A549 treated with RU486 at 1 μM for 4 hours (cell line): Measurements from ENCODE around the gene CBARP. TPM values are rescaled to one million over a fixed set of nuclear protein-coding genes. Genes with fewer than 3 reads are reported as not detected.

Source experiments
- total RNA-seq: library from RNA; stranded (reverse); fragments of 200-300 nt; extraction: Qiagen RNA extraction; gene quantifications from 5 replicates; pipeline ENCODE4 v1.2.3, GENCODE V29; 2022; ENCODE audit warnings: low read depth

The CBARP gene, protein sequence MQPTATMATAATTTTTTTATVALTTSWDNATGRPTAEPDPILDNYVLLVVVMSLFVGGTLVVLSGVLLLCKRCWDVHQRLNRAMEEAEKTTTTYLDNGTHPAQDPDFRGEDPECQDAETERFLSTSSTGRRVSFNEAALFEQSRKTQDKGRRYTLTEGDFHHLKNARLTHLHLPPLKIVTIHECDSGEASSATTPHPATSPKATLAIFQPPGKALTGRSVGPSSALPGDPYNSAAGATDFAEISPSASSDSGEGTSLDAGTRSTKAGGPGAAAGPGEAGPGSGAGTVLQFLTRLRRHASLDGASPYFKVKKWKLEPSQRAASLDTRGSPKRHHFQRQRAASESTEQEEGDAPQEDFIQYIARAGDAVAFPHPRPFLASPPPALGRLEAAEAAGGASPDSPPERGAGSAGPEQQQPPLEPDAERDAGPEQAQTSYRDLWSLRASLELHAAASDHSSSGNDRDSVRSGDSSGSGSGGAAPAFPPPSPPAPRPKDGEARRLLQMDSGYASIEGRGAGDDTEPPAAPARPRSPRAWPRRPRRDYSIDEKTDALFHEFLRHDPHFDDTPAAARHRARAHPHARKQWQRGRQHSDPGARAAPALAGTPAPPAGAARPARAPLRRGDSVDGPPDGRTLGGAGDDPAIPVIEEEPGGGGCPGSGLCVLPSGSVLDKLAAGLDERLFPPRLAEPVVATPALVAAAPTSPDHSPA
- 2.5 to 5.5 TPM (median 3.9 TPM) in 5 replicates for total RNA-seq

GRCh38 chr19:1237754-1238368, at the start of gene CBARP:
CBARP (minus strand) TSS chr19:1238005; CDS start chr19:1236100, 1,905 bp downstream.

GRCh38 chr19:1285737-1286360, 48.0 kb upstream of the CBARP start, which contains the start of gene EFNA2:
EFNA2 (plus strand) TSS chr19:1285873; CDS start chr19:1286169, 296 bp downstream.

GRCh38 chr19:1275260-1275975, 37.6 kb upstream of the CBARP start, which contains the start of gene FAM174C:
FAM174C (plus strand) TSS chr19:1275530; CDS start chr19:1275550, 20 bp downstream.

DNA sequence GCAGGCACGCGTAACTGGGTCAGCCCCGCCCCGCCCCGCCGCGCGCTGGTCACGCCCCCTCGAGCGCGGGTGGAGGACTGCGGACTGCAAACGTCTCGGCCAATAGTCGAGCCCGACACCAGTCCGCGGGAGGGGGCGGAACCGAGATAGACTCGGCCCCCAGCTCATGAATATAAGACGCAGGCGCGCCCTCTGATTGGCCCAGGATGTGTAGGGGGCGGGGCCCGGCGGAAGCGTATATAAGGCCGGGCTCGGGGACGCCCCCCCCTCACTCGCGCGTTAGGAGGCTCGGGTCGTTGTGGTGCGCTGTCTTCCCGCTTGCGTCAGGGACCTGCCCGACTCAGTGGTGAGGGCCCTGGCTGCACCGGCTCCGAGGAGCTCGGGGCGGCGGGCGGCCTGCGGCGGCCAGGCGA, 31.3 kb upstream of the CBARP start, which contains the start of gene CIRBP:
TSS of gene CIRBP (plus strand) at position 268 of the 413 bp plus-strand sequence. CDS start 1,602 bp downstream, outside the sequence.

DNA sequence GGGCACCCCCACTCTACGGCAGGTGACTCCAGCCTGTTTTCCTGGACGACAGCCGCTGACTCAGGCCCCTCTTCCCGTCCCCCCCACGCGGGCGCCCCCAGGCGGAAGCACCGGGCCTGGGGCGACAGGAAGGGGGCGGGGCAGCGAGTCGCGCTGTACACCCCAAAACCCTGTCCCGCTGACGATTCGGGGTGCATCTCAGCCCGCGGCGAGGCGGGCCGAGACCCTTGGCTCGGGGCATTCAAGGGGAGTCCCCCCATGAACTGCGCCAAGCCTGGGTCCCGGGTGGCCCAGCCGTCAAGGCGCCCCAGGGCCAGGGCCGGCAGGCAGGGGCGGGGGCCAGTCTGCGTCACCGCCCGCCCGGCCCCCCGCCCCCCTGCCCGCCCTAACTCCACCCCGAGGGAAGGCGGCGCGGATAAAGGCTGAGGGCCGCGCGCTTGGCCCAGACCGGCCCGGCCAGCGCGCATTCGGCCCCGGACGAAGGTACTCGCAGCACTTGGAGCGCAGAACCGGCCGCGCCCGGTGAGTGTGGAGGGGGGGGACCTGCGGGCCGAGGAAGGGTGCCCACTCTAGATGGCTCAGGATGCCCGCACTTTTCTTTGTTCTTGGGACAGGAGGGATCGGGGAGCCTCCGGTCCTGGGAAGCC, 10.5 kb upstream of the CBARP start, which contains the start of gene MIDN:
TSS of gene MIDN (plus strand) at position 445 of the 647 bp plus-strand sequence. CDS start 1,714 bp downstream, outside the sequence.

DNA sequence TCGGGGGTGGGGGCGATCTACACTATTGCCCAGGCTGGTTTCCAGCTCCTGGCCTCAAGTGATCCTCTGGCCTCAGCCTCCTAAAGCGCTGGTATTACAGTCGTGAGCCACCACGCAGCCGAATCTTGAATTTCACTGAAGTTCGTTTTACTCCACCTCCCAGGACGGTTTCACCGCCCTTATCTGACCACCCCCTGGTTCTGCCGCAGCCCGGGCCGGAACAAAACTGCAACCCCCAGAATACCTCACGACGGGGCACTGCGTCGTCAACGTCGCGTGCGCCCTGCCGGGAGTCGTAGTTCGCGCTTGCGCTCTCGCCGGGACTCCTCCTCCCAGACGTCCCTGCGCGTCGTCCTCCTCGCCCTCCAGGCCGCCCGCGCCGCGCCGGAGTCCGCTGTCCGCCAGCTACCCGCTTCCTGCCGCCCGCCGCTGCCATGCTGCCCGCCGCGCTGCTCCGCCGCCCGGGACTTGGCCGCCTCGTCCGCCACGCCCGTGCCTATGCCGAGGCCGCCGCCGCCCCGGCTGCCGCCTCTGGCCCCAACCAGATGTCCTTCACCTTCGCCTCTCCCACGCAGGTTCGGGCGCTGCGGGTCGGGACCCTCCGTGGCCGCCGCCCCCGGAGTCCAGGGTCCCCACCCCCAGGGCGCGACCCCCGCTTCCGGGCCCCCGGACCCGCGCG, 3.8 kb upstream of the CBARP start, which contains the start of gene ATP5F1D:
TSS of gene ATP5F1D (plus strand) at position 335 of the 679 bp plus-strand sequence. CDS start at position 435, 100 bp downstream.

GRCh38 chr19:1205114-1206099, 32.4 kb downstream of the CBARP start, which contains the start of gene STK11:
STK11 (plus strand) TSS chr19:1205778; CDS start chr19:1206914, 1,136 bp downstream.

Other genes with a start within 250 kb of the CBARP start
- 1.5 to 3.3 TPM (median 2.7 TPM) in 5 replicates for gene GRIN3B, start 237.6 kb downstream of the CBARP start, total RNA-seq
- gene TMEM259, start 216.9 kb downstream of the CBARP start, total RNA-seq, result 64.2 to 118 TPM (median 113 TPM) in 5 replicates
- gene RNU6-2, start 216.5 kb downstream of the CBARP start, total RNA-seq, result not detected in 5 replicates
- gene CNN2, start 211.4 kb downstream of the CBARP start, total RNA-seq, result 47.8 to 55.7 TPM (median 50.2 TPM) in 5 replicates
- 4.0 to 10.7 TPM (median 9.8 TPM) in 5 replicates for gene ABCA7, start 197.9 kb downstream of the CBARP start, total RNA-seq
- gene ARHGAP45, start 170.8 kb downstream of the CBARP start, total RNA-seq, result 0.93 to 2.5 TPM (median 2.2 TPM) in 5 replicates
- 201 to 251 TPM (median 240 TPM) in 5 replicates for gene POLR2E, start 142.6 kb downstream of the CBARP start, total RNA-seq
- 417 to 514 TPM (median 483 TPM) in 5 replicates for gene GPX4, start 134.0 kb downstream of the CBARP start, total RNA-seq
- 27.5 to 47.3 TPM (median 43.9 TPM) in 5 replicates for gene SBNO2, start 63.7 kb downstream of the CBARP start, total RNA-seq
- 29.9 to 41.2 TPM (median 38.4 TPM) in 5 replicates for gene STK11, start 32.2 kb downstream of the CBARP start, total RNA-seq
- 84.2 to 179 TPM (median 170 TPM) in 5 replicates for gene ATP5F1D, start 3.7 kb upstream of the CBARP start, total RNA-seq
- gene MIDN, start 10.6 kb upstream of the CBARP start, total RNA-seq, result 37.1 to 48.7 TPM (median 42.2 TPM) in 5 replicates
- 89.7 to 185 TPM (median 104 TPM) in 5 replicates for gene CIRBP, start 31.3 kb upstream of the CBARP start, total RNA-seq
- 49.3 to 93.2 TPM (median 86.5 TPM) in 5 replicates for gene FAM174C, start 37.5 kb upstream of the CBARP start, total RNA-seq
- gene EFNA2, start 47.9 kb upstream of the CBARP start, total RNA-seq, result 0.95 to 2.7 TPM (median 1.9 TPM) in 5 replicates
- gene NDUFS7, start 145.9 kb upstream of the CBARP start, total RNA-seq, result 64.5 to 83.8 TPM (median 67.2 TPM) in 5 replicates
- gene GAMT, start 163.5 kb upstream of the CBARP start, total RNA-seq, result 23.9 to 43.1 TPM (median 40.5 TPM) in 5 replicates
- gene DAZAP1, start 169.6 kb upstream of the CBARP start, total RNA-seq, result 85.0 to 111 TPM (median 101 TPM) in 5 replicates
- 1,330 to 2,073 TPM (median 1,926 TPM) in 5 replicates for gene RPS15, start 200.4 kb upstream of the CBARP start, total RNA-seq
- gene APC2, start 212.1 kb upstream of the CBARP start, total RNA-seq, result 0.69 to 2.1 TPM (median 1.3 TPM) in 5 replicates
- gene C19orf25, start 241.2 kb upstream of the CBARP start, total RNA-seq, result 11.0 to 20.5 TPM (median 16.4 TPM) in 5 replicates